Liver (tissue), 9 donors: ENCODE data around the gene SIPA1L3. TPM values are rescaled to one million over a fixed set of nuclear protein-coding genes. Genes with fewer than 3 reads are reported as not detected.

Source experiments
- DNase-seq: peaks from one replicate; pipeline ENCODE4 v3.0.0-alpha.2; 2017; ENCODE audit warnings: low spot score
- H3K27ac ChIP-seq, 2 donors: one replicate each; pipeline ENCODE4 v1.7.0; 2013; ENCODE audit warnings: inconsistent platforms in 2 of 2, low read length in 2 of 2, control low read depth in 1 of 2, low read depth in 1 of 2, mild to moderate bottlenecking in 1 of 2
- H3K27me3 ChIP-seq, 4 donors: one replicate each; pipeline versions ENCODE4 v1.6.1 to v1.7.0; 2013; ENCODE audit warnings: low read length in 3 of 4, inconsistent platforms in 1 of 4, mild to moderate bottlenecking in 1 of 4, moderate library complexity in 1 of 4; ENCODE audit not compliant: control insufficient read depth in 4 of 4, insufficient read depth in 4 of 4
- H3K36me3 ChIP-seq, 4 donors: one replicate each; pipeline versions ENCODE4 v1.6.1 to v1.7.0; 2013; ENCODE audit warnings: low read length in 3 of 4, mild to moderate bottlenecking in 3 of 4, low read depth in 1 of 4, moderate library complexity in 1 of 4; ENCODE audit not compliant: control insufficient read depth in 4 of 4, insufficient read depth in 3 of 4
- H3K4me1 ChIP-seq, 4 donors: one replicate each; pipeline versions ENCODE4 v1.6.1 to v1.7.0; 2013; ENCODE audit warnings: low read length in 3 of 4, mild to moderate bottlenecking in 3 of 4, moderate library complexity in 1 of 4; ENCODE audit not compliant: control insufficient read depth in 4 of 4, insufficient read depth in 4 of 4
- H3K4me3 ChIP-seq, 3 donors: one replicate each; pipeline versions ENCODE4 v1.6.1 to v1.7.0; 2013; ENCODE audit warnings: low read length in 3 of 3, control low read depth in 1 of 3, low read depth in 1 of 3, mild to moderate bottlenecking in 1 of 3
- H3K9ac ChIP-seq, 2 donors: one replicate each; pipeline ENCODE4 v1.7.0; 2013; ENCODE audit warnings: low read length in 2 of 2, mild to moderate bottlenecking in 2 of 2, moderate library complexity in 2 of 2, control low read depth in 1 of 2, low read depth in 1 of 2
- H3K9me3 ChIP-seq, 4 donors: one replicate each; pipeline versions ENCODE4 v1.6.1 to v1.7.0; 2013; ENCODE audit warnings: low read length in 3 of 4; ENCODE audit not compliant: control insufficient read depth in 4 of 4
- ATF3 ChIP-seq: IDR thresholded peaks from 2 replicates; pipeline ENCODE4 v1.6.1; 2016; ENCODE audit warnings: antibody characterized with exemption
- CTCF ChIP-seq: fragments of 150-350 bp; IDR thresholded peaks from 2 replicates; pipeline ENCODE4 v1.5.1; 2017; ENCODE audit warnings: improper control_type of control experiment, low read depth, low read length; ENCODE audit not compliant: missing input control
- EGR1 ChIP-seq, 2 donors: IDR thresholded peaks; 2 replicates each; pipeline ENCODE4 v1.6.1; 2016 to 2018; ENCODE audit warnings: antibody characterized with exemption in 2 of 2, low read depth in 2 of 2
- FOXA1 ChIP-seq: IDR thresholded peaks from 2 replicates; pipeline ENCODE4 v1.6.1; 2016; ENCODE audit warnings: antibody characterized with exemption
- FOXA2 ChIP-seq: IDR thresholded peaks from 2 replicates; pipeline ENCODE4 v1.6.1; 2016; ENCODE audit warnings: antibody characterized with exemption
- GABPA ChIP-seq, 2 donors: IDR thresholded peaks in 1 of 2; conservative IDR thresholded peaks in 1 of 2; 2 replicates each; pipeline ENCODE4 v1.6.1; 2016; ENCODE audit warnings: antibody characterized with exemption in 2 of 2, mild to moderate bottlenecking in 1 of 2, moderate library complexity in 1 of 2
- HNF4A ChIP-seq, 2 donors: conservative IDR thresholded peaks; 2 replicates each; pipeline ENCODE4 v1.6.1; 2016; ENCODE audit warnings: antibody characterized with exemption in 2 of 2, mild to moderate bottlenecking in 2 of 2
- HNF4G ChIP-seq: IDR thresholded peaks from 2 replicates; pipeline ENCODE4 v1.6.1; 2016; ENCODE audit warnings: antibody characterized with exemption
- MAX ChIP-seq: IDR thresholded peaks from 2 replicates; pipeline ENCODE4 v1.6.1; 2016; ENCODE audit warnings: antibody characterized with exemption
- NR2F2 ChIP-seq: IDR thresholded peaks from 2 replicates; pipeline ENCODE4 v1.6.1; 2016; ENCODE audit warnings: antibody characterized with exemption
- RAD21 ChIP-seq, 2 donors: IDR thresholded peaks; 2 replicates each; pipeline ENCODE4 v1.6.1; 2016; ENCODE audit warnings: antibody characterized with exemption in 2 of 2, mild to moderate bottlenecking in 2 of 2
- RXRA ChIP-seq, 2 donors: IDR thresholded peaks; 2 replicates each; pipeline ENCODE4 v1.6.1; 2017 to 2018; ENCODE audit warnings: antibody characterized with exemption in 2 of 2, mild to moderate bottlenecking in 1 of 2
- SP1 ChIP-seq: IDR thresholded peaks from 2 replicates; pipeline ENCODE4 v1.6.1; 2018; ENCODE audit warnings: antibody characterized with exemption, mild to moderate bottlenecking
- TAF1 ChIP-seq: conservative IDR thresholded peaks from 2 replicates; pipeline ENCODE4 v1.6.1; 2016; ENCODE audit warnings: antibody characterized with exemption, mild to moderate bottlenecking
- YY1 ChIP-seq: IDR thresholded peaks from 2 replicates; pipeline ENCODE4 v1.6.1; 2016; ENCODE audit warnings: antibody characterized with exemption, mild to moderate bottlenecking
- ZBTB33 ChIP-seq: IDR thresholded peaks from 2 replicates; pipeline ENCODE4 v1.6.1; 2016; ENCODE audit warnings: antibody characterized with exemption
- WGBS: extraction: QIAGEN DNeasy Blood & Tissue Kit; methylation state at CpG from one replicate; pipeline ENCODE4 v1.1.7; 2013; 5-methylcytosine and 5-hydroxymethylcytosine counted together
- polyA plus RNA-seq, 2 donors: library from polyadenylated mRNA; stranded (reverse) in 1 of 2; unstranded in 1 of 2; fragments of 200-250 nt in 1 of 2; fragments of >200 nt in 1 of 2; fragmentation: Nextera tagmentation in 1 of 2; extraction: Ambion mirVana in 1 of 2; gene quantifications; one replicate each; pipeline versions ENCODE4 v1.2.1 to v1.2.3, GENCODE V29; 2013 to 2015
- total RNA-seq, 2 donors: library from RNA; depleted of rRNA; stranded (reverse); fragments of >200 nt; gene quantifications; one replicate each; pipeline ENCODE4 v1.2.3, GENCODE V29; 2014
- TF ChIP-seq, protein P1 (sequence below): IDR thresholded peaks from 2 replicates; pipeline ENCODE4 v1.6.1; 2016; ENCODE audit warnings: antibody characterized with exemption, mild to moderate bottlenecking
- donor health status: healthy.
- donor health status: healthy.
- donor health status: healthy.
- donor health status: healthy.
- donor health status: healthy.

The SIPA1L3 gene
- total and polyA plus RNA-seq, 4 donors, result 2.4 to 10.0 (median 4.4) TPM

DNA sequence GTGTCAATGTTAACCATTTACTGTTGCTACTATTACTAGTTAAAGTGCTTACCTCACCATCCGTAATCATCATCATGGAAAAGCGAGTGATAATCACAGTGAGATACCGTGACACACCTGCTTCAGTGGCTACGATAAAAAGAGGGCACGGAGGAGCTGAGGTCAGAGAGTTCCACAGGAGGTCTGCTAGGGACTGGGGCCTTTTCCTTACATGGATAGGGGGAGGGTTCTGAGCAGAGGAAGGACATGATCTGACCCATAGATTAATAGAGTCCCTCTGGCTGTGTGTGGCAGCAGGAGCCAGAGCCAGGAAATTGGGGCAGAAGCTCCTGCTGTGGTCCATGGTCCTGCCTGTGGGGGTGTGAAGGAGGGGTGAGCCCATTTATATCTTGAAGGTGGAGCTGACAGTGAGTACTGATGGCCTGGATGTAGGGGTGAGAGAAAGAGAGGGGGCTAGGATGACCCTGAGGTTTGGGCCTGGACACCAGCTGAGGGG, 136.7 kb downstream of the SIPA1L3 start:
- DNase-seq, result no peak
- 94% methylated on average over 5 of the region's 5 CpGs for WGBS
- H3K4me3 ChIP-seq, result no peak overlapping the region
- H3K4me1 ChIP-seq, result no peaks in the 10 kb centered on the region
- TF ChIP-seq RXRA (IDR thresholded peaks at IDR 0.05) (no peak), CTCF (no peak), HNF4A (conservative IDR thresholded peaks at IDR 0.05) (no peak), ZBTB33 (no peak), MAX (no peak), NR2F2 (no peak), HNF4G (no peak), RAD21 (IDR thresholded peaks at IDR 0.05) (no peak), FOXA2 (no peak), ATF3 (no peak), GABPA (IDR thresholded peaks at IDR 0.05 in 1 of 2, conservative IDR thresholded peaks at IDR 0.05 in 1 of 2) (no peak), FOXA1 (no peak), TAF1 (no peak), EGR1 (IDR thresholded peaks at IDR 0.05; ENCODE audit: low read depth in 2 of 2) (no peak), SP1 (no peak), YY1 (no peak)
- TF ChIP-seq, protein P1, sequence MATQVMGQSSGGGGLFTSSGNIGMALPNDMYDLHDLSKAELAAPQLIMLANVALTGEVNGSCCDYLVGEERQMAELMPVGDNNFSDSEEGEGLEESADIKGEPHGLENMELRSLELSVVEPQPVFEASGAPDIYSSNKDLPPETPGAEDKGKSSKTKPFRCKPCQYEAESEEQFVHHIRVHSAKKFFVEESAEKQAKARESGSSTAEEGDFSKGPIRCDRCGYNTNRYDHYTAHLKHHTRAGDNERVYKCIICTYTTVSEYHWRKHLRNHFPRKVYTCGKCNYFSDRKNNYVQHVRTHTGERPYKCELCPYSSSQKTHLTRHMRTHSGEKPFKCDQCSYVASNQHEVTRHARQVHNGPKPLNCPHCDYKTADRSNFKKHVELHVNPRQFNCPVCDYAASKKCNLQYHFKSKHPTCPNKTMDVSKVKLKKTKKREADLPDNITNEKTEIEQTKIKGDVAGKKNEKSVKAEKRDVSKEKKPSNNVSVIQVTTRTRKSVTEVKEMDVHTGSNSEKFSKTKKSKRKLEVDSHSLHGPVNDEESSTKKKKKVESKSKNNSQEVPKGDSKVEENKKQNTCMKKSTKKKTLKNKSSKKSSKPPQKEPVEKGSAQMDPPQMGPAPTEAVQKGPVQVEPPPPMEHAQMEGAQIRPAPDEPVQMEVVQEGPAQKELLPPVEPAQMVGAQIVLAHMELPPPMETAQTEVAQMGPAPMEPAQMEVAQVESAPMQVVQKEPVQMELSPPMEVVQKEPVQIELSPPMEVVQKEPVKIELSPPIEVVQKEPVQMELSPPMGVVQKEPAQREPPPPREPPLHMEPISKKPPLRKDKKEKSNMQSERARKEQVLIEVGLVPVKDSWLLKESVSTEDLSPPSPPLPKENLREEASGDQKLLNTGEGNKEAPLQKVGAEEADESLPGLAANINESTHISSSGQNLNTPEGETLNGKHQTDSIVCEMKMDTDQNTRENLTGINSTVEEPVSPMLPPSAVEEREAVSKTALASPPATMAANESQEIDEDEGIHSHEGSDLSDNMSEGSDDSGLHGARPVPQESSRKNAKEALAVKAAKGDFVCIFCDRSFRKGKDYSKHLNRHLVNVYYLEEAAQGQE, result no peak
- H3K27ac ChIP-seq, result no peak overlapping the region
- H3K9me3 ChIP-seq, result no peaks in the 10 kb centered on the region
- no peak overlapping the region for H3K9ac ChIP-seq
- no peaks in the 10 kb centered on the region for H3K27me3 ChIP-seq
- no peaks in the 10 kb centered on the region for H3K36me3 ChIP-seq
